ENCODE data around the gene OLFM1.
"Not testable (repeated sequence)": the region's sequence is repeated elsewhere in the genome, so short reads cannot be mapped to it uniquely, and the experiment has no call there.

OLFM1 gene

DNA sequence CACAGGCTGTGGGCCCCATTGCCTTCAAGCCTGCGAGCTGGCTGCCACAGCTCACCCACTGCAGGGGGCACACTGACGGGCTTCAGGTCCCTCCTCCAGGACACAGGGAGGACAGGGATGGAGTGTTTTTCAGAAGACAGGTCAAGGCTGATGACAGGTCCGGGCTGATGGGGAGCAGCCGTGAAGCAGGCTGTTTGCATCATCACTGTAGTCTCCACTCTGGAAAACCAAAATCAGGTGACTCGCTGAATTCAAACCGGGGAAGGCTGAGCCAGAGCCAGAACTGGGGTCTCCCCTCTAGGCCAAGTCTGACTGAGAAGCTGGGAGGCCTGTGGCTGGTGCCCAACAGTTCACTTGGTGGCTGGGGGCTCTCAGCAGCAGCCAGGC is 48.5 kb downstream of the OLFM1 start:
- DNase-seq = no peak

DNA sequence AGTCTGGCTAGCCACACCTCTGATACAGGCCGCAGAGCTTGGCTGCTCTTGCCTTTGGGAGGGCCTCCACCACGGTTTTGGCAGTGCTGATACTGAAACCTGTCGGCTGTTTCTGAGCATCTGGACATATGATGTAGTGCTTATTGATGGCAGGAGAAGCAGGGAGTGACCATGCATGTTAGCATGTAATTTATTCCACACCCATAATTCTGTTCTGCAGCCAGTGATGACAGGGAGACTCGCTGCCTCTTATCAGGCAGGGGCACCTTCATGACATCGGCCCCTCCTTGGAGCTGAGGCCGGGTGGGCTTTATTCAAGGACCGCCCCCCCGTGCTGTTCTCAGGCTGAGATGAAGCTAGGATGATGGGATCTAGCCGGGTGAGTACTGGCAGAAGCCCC is 49.0 kb downstream of the OLFM1 start:
- no peak for DNase-seq

DNA sequence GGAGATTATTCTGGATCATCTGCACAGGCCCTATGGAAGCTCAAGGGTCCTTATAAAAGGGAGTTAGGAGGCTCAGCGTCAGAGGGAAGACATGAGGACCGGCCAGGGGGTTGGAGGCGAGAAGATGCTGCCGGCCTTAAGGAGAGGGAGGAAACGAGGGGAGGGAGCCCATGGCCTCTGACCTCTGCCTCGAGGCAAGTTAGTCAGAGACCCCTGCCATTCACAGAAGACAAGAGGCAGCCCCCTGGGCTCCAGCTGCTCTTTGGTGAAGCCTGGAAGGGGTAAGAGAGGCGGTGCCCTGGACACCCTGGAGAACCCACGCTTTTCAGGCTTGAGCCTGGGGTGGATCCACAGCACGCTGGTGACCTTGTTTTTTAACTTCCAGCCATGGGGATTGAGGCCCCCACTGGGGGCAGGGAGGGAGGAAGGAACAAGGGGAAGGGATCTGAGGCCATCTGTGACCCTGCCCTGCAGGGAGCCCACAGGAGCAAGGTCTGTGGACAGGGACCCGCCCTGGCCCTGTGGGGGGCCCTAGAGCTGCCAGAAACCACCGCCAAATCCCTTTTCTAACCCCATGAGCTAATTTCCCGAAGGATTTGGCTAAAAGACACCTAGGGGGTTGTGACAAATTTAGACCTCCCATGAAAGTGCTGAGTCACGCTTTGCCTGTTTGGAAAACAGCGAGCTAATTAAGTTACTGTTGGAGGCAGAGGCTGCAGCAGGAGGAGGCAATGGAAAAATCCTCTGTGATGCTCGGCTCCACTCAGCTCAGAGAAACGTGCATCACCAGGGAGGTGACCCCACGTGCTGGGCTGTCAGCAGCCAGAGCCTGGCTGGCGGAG is 49.7 kb downstream of the OLFM1 start:
- no peak for DNase-seq

- DNase-seq = no peak
These were observed 50.8 kb downstream of the OLFM1 start for GRCh38 chr9:135138078-135138855.

- DNase-seq = no peak
These were observed 52.0 kb downstream of the OLFM1 start for GRCh38 chr9:135139366-135139959.

DNA sequence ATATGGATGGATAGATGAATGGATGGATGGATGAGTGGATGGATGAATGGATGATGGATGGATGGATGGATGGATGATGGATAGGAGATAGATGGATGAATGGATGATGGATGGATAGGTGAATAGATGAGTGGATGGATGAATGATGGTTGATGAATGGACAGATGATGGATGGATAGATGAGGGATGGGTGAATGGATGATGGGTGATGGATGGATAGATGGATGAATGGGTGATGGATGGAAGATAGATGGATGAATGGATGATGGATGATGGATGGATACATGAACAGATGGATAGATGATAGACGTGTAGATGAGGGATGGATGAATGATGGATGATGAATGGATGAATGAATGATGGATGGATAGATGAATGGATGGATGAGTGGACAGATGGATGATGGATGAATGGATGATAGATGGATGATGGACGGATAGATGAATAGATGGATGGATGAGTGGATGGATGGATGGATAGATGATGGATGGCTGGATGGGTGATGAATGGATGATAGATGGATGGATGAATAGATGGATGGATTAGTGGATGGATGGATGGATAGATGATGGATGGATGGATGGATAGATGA is 53.8 kb downstream of the OLFM1 start:
- no peak for DNase-seq

DNA sequence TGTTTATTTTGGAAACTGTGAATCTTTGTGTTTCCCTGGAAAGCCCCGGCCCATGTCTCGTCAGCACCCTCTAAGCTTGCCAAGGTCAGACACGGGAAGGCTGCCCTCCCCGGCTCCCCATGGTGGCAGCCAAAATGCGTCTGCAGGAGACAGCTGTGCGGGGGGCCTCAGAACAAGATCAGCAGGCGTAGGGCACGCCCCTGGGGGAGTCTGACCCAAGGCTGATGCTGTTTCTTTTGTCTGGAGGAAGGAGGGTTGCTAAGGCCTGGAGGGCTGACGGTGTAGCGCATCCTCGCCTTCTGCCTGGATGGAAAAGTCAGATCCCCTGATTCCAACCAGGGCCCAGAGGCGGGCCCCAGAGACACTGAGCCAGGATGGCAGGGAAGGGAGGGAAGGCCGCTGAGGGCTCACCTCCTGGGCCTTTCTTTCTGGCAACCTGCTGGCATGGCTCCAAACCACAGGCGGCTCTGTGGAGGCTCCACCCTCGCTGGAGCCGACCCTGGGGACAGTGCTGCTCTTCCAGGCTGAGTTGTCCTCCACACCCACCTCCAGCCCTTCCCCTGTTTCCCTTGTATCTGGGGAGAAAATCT is 57.2 kb downstream of the OLFM1 start:
- no peak for DNase-seq

DNA sequence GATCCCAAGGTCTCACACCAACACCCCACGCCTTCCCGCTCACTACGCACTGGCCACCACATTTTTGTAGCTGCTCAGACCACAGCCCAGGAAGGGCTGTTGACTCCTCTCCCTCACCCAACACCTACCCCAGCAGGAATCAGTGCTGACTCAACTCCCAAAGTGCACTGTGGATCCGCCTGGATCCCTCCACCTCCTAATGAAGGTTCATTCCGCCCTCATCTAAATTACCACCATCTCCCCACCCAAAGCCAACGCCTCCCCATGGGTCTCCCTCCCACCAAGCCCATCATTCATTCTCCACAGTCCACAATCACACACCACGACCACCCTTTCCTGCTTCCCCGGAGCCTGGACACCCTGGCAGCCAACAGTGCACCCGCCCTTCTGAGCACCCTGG is 57.8 kb downstream of the OLFM1 start:
- no peak for DNase-seq

DNA sequence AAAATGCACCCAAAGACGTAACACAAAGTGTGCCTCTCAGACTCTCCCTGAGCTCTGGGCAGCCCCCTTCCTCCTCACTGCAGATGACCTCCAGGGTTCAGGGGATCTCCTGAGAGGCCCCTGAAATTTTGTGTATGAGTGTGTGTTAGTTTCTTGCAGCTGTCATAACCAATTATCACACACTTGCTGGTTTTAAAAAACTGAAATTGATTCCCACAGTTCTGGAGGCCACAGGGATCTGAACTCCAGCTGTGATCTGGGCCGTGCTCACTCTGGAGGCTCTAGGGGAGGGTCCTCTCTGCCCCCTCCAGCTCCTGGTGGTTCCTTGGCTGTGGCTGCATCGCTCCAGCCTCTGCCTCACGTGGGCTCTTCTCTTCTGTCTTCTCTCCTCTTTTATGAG is 58.8 kb downstream of the OLFM1 start:
- no peak for DNase-seq

DNA sequence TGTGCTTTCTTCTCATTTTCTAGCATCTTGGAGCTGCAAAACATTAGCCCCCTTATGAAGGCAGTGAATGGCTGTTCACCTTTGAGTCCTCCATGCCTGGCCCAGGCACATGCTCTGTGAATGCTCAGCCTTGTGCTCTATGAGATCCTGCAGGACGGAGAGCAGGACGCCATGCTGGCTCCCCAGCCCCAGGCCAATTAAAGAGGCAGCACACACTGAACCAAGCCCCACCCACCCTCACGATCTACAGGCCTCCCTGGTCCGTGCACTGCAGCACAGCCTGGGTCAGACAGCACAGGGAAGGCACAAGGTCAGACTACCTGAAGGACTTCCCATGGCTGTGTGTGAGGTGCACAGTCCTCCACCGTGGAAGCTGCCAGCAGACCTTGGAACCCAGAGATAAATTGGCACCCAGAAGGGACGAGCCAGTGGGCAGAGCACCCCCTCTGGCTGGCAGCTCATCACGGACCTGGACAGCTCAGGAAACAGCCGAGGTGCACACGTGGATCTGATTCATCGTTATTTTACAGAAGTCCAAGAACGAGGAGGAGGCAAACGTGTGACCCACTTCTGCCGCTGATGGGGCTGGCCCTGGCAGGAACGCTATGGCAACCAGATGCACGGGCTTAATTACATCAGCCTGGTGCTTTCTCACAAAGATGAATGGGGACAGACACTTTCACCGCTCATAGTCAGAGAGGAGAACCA is 59.5 kb downstream of the OLFM1 start:
- DNase-seq = no peak

GRCh38 chr9:135147474-135147805 is 60.0 kb downstream of the OLFM1 start:
- DNase-seq = no peak

GRCh38 chr9:135147938-135148337 is 60.5 kb downstream of the OLFM1 start:
- no peak for DNase-seq

DNA sequence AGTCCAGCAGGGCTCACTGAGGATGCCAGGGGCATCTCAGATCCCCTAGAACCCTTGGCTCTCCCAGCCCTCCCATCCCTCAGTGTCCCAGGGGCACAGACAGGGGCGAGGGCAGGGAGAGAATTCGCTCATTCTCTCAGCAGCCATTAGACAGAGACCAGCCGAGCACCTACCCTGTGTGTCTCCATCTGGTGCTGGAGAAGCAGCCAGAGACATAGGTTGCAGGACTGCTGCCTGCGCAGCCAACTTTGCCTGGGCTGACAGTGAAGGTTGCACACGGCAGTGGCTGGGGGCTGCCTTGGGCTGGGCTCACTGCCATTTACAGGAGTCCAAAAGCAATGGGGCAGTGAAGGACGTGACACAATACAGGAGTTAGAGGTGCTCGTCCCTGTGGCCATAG is 60.9 kb downstream of the OLFM1 start:
- no peak for DNase-seq

DNA sequence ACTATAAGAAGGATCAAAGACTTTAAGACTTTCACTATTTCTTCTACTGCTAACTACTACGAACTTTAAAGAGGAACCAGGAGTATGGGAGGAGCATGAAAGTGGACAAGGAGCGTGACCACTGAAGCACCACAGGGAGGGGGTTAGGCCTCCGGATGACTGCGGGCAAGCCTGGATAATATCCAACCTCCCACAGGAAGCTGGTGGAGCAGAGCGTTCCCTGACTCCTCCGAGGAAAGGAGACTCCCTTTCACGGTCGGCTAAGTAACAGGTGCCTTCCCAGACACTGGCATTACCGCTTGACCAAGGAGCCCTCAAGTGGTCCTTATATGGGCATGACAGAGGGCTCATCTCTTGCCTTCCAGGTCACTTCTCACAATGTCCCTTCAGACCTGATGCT is 62.4 kb downstream of the OLFM1 start:
- DNase-seq = not testable (repeated sequence)

DNA sequence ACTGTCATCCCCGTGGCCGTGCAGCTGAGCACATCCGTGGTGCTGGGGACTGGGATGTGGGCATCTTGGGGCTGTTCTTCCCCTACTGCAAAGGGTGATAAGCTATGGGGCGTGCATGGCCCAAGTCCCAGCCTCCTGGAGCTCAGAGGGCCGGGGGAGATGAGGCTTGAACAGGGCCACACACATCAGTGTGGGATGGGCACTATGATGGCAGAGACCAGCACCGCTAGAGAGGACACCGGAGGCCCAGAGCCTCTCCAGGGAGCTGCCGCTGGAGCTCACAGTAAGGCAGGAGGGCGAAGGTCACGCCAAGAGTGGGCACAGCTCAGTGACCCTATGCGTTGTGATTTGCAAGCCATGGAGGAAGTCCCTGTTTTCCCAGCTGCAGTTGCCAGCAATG is 63.5 kb downstream of the OLFM1 start:
- DNase-seq = no peak

DNA sequence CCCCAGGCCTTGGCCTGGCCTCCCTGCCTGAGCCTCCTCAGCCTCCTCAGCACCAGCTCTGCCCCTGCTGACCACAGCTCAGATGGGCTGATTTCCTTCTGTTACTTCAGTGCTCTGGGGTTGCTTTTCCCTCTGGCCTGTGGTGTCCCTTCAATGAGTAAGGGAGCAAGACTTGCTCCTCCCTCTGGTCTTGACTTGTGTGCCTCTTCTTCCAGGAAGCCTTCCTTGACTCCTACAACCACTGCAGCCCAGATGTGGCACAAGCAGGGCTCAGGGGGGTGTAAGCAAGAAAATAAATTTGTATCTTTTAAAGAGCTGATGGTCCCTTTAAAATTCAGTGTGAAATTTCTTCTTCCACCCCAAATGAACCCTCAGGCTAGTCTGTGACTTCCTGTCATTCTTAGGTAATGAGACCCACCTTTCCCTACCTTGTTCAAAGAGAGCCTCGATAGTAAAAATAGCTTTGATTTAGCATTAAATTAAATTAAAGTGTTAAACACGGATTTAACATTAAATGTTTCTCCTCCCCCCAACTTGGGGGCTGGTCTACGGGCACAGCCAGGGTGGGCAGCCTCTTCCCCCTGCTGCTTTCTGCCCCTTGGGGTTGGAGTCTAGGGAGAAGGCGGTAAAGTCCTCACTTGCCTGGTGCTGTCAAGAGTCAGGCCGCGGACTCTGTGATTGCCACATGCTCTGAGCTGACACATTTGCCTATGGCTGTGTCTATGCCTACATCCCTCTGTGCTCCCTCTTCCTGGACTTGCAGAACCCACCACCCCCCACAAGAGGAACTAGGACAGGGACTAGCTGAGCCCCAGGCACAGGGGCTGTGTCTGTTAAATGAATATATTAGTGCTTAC is 64.5 kb downstream of the OLFM1 start:
- DNase-seq = no peak

DNA sequence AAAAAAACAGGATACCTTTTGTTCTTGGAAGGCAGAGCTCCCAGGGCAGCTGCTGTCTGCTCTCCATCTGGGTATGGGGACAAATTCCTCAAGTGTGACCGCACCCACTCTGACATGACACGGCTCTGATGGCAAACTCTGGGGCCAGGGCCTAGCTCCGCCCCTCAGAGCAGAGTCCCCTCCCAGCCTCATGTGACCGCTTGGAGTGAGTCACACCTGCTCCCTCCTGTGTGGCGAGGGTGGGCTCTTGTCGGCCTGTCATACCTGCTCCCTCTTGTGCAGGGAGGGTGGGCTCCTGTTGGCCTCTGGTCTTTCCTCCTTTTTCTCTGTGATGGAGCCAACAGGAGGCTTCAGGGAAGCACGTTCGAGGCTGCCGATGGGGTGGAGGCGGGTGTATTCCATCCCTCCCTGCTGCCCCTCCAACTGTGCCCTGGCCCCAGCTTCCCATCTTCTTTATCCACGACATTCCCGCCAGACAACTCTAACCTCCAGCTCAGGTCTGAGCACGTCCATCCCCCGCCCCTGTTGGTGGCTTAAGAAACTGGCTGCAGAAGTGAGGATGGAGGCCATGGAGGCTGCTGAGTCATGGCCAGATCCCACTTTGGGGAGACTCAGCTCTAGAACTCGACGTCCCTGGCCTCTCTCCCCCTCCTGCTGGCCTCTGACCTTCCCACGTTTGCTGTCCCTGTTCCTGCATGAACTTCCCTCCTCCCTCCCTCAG is 65.3 kb downstream of the OLFM1 start:
- DNase-seq = no peak

- DNase-seq = no peak
These were observed 66.7 kb downstream of the OLFM1 start for GRCh38 chr9:135154050-135154615.

DNA sequence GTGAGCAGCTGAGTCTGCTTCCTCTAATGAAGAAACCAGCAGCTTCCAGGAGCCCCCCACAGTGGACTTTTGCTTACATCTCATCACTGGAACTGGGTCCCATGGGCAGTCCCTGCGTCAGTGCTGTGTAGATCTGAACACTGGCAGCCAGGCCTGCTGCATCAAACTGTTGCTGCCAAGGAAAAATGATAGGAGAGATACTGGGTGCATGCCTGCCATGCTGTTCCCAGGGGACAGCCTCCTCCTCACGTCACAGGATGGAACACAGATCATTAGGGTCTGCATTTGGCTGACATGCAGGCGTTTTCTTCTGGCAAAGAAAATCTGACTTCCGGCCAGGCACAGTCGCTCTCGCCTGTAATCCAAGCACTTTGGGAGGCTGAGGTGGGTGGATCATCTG is 67.9 kb downstream of the OLFM1 start:
- DNase-seq = no peak

Measured in CD4-positive, alpha-beta T cell treated with Interferon gamma for 1 hour (primary cell).